AG09319 (cell line): ENCODE data around the gene AGBL1.

Source experiments
- DNase-seq: peaks from one replicate; pipeline ENCODE4 v3.0.0-alpha.2; 2010; ENCODE audit warnings: low read depth; ENCODE audit errors: extremely low read depth
- CTCF ChIP-seq: IDR thresholded peaks from 2 replicates; pipeline ENCODE4 v1.5.1; 2011; ENCODE audit warnings: low read depth, mild to moderate bottlenecking, inconsistent platforms, low read length, moderate library complexity

The AGBL1 gene

DNA sequence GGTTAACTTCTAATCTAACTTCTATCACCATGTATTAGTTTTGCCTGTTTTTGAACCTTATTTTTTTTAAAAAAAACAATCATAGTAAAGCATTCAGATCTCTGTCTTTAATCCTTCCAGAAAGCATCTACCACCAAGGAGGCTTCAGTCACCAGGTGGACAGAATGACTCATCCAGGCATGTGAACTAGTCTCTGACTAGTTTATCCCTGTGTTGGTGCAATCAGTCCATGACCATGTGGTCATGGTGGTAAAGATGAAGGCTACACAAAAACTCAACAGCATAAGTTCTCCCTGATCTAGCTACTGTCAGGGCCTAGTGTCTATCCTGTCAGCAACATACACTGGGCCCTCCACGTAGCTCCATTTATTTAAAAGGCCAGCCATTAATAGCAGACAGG is 750.6 kb downstream of the AGBL1 start:
- DNase-seq = no peak
- TF ChIP-seq CTCF = no peak

DNA sequence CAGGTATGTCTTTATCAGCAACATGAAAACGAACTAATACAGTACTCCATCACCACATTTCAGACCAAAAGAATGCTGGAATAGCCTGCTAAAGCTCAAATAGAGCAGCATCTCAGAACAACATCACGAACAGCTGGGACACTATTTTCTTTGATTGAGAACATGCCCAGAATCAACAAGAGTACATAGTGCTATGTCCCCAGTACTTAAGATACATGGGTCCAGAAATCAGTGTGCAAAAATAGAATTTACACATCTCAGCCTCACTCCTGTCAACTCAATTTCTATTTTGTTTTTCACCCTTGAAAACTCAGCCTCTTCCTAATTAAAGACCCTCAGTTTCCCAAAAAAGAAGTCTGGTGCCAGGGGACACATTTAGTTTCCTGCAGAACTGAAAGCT is 753.9 kb downstream of the AGBL1 start:
- no peak for TF ChIP-seq CTCF
- DNase-seq = no peak

- DNase-seq = no peak
- TF ChIP-seq CTCF = no peak
Observed at GRCh38 chr15:86834115-86834863, 754.6 kb downstream of the AGBL1 start.

DNA sequence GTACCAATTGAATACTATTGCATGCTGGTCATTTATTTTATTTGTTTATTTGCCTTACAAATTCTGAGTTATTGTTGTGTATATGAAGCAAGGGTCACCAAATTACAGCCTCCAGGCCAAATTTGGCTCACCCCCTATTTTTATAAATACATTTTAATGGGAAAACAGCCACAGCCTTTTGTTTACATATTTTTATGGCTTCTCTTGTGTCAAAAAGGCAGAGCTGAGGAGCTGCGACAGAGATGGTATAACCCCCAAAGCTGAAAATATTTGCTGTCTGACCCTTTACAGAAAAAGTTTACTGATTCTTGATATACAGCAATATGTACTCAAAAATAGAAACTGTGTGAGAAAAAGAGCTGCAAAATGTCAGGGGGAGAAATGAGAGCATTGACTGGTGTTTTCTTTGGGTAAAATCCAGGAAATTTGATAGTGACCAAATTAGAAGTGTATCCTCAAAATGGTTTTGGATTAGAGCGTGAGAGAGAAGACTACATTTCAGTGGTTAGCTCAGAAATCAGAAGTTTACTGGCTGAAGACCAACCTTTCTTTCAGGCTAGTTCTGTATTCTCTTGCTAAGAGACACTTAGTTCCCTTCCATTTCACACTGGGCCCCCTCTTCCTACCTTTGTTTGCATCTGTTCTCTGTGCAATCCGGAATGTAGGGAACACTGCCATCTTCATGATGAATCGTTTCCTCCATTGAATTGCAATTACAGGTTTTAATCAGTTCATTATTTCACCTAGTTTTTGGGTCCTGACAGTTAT is 757.8 kb downstream of the AGBL1 start:
- TF ChIP-seq CTCF = no peak
- DNase-seq = no peak

- no peak for DNase-seq
- TF ChIP-seq CTCF = no peak
Observed at GRCh38 chr15:86839502-86839901, 759.8 kb downstream of the AGBL1 start.

DNA sequence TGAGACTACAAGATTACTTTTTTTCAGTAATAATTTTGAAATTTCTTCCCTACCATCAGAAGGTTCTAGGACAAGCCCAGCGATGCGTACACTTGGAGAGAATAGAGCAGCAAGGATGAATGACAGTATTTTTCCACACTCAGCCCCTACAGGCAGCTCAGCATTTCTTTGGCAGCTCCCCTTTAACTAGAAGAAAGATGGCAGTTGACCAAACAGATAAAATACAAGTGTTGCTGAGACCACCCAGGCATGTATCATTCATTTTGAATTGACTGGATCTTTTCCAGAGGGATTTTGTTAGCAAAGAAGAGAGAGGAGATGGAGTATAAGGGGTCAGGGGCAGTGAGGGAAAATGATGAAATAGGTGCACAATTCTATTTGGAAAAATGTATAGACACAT is 761.3 kb downstream of the AGBL1 start:
- TF ChIP-seq CTCF = no peak
- no peak for DNase-seq

- DNase-seq = no peak
- no peak for TF ChIP-seq CTCF
Observed at GRCh38 chr15:86842199-86842598, 762.5 kb downstream of the AGBL1 start.
